NK-92 (cell line): ENCODE data around the gene CEMIP.

Experiments
- DNase-seq: peaks from one replicate; lab custom pipeline; 2025; ENCODE audit not compliant: unreplicated experiment; lab: John Stamatoyannopoulos, UW

Gene CEMIP

GRCh38 chr15:80970658-80971057 lies 191.5 kb downstream of the CEMIP start:
- DNase-seq = no peak

DNA sequence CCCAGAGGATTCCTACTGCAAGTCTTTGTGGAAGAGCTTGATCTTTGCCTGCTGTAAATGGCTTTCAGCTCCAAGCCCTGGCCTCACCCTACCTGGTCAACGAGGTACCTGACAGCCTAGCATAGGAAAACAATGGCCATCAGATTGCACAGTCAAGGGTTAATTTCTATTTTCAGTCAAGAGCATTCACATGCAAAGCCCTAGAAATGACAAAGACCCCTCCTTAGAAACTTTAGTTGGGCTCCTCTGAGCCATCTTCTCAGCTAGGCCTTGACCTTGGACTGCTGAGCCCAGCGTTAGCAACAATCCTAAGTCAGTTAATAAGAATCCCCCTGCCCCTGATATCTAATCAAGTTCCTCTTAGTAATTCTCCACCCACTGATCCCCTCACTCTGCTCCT lies 192.0 kb downstream of the CEMIP start:
- DNase-seq = no peak

- no peak for DNase-seq
Observed at GRCh38 chr15:80972276-80972675, 193.1 kb downstream of the CEMIP start.

- DNase-seq = no peak
Observed at GRCh38 chr15:80974914-80975313, 195.7 kb downstream of the CEMIP start.

- no peak for DNase-seq
Observed at GRCh38 chr15:80976851-80977250, 197.7 kb downstream of the CEMIP start.

- no peak for DNase-seq
Observed at GRCh38 chr15:80977627-80978036, 198.5 kb downstream of the CEMIP start.

DNA sequence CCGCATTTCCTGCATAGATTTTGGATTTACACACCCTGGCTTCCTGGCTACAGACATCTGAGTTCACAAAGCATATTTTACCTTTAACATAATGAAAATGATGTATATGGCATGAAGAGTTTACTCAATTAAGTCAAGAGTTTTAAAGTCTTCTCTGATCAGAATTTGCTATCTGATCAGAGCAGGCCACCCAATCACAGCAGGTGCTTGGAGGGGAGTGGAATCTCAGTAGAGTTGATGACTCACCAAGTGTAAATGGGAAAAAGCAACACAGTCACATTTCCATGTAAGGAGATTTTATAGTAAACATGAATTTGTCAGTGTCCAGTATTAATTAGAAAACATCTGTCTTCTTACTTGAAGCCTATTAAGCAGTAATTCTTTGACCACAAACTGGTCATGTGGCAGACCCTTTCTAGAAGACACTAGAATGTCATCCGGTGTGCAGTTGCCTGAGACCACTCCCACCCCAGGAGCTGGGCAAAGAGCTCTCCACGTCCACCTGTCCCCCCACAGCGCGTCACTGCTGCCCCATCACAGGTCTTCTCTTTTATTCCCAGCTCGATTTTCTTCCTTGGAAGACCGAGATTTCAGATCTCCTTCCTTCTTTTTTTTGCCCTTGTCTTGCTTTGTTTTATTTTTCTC lies 199.6 kb downstream of the CEMIP start:
- no peak for DNase-seq

- DNase-seq = no peak
Observed at GRCh38 chr15:80979538-80980200, 200.5 kb downstream of the CEMIP start.

DNA sequence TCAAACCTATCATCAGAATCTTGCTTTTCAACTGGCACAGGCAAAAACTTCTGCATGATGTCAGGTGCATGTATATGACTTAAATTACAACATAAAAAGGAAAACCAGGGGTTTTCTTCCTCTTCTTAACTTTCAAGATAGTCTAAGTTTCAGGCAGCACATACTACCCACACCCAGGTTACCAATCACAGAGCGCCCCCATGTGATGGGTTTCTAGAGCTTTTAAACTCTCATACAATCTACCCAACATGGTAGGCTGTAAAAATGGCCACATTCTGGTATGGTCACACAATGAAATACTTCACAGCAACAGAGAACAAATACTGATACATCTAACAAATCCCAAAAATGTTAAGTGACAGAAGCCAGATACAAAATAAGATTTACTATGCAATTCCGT lies 203.0 kb downstream of the CEMIP start:
- DNase-seq = no peak

DNA sequence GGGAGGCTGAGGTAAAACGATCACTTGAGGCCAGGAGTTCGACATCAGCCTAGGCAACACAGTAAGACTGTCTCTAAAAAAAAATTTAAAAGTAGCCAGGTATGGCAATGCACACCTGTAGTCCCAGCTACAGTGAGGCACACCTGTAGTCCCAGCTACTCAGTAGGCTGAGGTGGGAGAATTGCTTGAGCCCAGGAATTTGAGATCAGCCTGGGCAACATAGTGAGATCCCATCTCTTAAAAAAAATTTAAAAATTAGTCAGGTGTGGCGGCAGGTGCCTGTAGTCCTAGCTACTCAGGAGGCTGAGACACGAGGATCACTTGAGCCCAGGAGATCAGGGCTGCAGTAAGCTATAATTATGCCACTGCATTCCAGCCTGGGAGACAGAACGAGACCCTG lies 203.7 kb downstream of the CEMIP start:
- DNase-seq = no peak

GRCh38 chr15:80984856-80985255 lies 205.7 kb downstream of the CEMIP start:
- no peak for DNase-seq

DNA sequence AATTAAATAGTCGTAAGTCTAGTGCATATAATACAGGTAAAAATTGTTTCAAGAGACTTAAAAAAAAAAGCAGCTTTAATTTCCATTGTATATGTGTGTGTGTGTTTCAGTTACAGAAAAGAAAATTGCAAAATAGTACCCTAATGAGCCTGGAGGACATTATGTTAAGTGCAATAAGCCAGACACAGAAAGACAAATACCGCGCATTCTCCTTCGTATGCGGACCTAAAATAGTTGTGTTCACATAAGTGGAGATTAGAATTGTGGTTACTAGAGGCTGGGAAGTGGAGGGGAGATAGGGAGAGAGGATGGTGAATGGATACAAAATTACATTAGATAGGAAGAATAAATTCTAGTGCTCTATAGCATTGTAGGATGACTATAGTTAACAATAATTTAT lies 206.8 kb downstream of the CEMIP start:
- no peak for DNase-seq

GRCh38 chr15:80986487-80986886 lies 207.3 kb downstream of the CEMIP start:
- DNase-seq = no peak

- DNase-seq = no peak
Observed at GRCh38 chr15:80988148-80988796, 209.1 kb downstream of the CEMIP start.

DNA sequence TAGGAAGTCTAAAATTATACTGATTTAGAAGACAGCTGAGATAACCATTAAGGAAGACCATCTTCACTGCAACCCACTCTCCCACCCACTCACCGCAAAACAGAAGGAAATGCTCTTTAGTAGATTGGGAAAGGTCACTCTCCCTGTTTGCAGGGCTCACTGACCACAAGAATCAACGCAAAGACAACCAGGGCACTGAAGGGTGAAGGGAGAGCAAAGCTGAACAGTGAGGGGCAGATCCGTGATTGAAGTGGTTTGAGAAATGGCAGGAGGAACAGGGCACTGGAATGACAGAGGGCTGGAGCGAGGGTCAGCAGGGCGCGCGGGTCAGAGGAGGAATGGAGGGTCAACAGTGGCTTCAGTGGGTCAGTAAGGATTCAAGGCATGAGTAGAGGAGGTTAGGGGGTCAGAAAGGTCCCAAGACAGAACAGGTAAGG lies 209.9 kb downstream of the CEMIP start:
- no peak for DNase-seq

DNA sequence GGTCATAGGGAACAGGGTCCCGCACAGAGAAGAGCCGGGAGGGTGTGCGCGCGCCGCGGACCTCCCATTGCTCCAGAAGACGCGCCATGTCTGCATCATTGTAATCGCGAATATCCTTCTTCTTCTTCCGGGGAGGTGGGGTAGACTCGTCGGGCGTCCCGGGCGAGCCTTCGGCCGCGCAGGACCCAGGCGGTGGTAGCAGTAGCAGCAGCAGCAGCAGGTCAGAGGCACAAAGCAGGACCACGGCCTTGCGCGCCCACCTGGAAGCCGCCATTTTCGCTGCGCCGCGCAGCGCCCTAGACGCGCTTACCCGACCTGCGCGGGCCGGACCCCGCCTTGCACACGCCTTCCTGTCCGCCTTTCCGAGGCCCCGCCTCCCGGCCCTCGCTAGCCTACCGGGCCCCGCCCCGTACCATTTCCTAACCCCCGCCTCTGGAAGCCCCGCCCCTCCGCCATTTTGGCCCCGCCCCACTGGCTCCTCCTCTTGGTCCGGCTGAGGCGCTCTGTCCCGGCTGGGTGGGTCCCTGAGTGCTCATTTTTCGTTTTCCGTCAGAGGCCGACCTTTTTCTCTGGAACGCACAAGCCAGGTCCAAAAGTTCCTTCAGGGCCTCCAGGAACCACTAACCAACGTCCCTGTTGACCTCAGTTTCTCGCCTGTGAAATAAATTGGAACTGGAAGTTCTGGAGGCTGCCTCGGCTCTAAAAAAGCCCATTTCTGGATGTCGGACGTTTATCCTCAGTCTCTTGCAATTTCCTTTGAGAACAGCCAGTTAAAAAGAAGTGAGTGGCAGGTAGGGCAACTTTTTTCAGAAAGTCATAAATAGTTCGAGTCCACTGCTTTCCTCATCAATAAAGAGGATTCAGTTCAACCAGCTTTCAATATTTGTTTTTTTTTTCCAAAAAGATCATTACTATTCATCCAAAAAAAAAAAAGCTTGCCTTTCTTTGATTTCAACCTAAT lies 210.6 kb downstream of the CEMIP start, which contains the start of gene MESD:
Gene MESD (minus strand): TSS at position 302 of the 961 bp plus-strand sequence. CDS start 28 bp downstream, at position 274.
- peak; percentile 77 for DNase-seq

DNA sequence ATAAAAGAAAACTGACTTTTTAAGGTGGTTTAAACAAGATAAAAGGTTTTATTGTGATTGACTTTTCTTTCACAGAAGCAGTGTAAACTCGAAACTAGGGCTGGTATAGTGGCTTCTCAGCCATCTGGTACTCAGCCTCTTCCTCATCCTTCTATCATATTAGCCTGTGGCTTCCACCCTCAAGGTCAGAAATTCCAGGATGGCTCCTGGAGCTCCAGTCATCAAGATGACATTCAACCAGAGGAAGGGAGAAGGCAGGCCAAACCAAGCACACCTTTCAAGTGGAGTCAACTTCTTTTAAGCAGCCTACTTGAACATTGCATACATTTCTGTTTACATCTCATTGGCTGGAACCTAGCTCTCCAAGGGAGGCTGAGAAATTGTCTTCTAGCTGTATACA lies 211.8 kb downstream of the CEMIP start:
- DNase-seq = no peak

- no peak for DNase-seq
Observed at GRCh38 chr15:80991421-80991820, 212.3 kb downstream of the CEMIP start.

- no peak for DNase-seq
Observed at GRCh38 chr15:80992006-80992405, 212.8 kb downstream of the CEMIP start.

DNA sequence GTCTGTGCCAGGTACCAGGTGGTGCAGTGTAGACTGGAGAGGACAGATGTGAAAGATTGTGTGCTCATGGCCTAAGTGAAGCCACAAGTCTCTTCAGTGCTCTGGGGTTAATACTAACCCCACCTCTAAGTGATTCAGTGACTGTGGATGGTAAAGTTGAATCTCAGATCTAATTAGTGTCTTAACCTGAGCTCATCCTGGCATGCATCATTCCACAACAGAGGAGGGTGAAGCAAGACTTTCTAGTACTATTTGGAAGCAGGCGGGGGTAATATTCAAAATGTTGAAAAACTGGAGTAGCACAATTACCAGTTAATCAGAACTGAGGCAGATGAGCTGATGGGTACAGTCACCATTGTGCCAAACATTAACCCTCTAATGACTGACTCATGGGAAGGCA lies 213.3 kb downstream of the CEMIP start:
- no peak for DNase-seq

DNA sequence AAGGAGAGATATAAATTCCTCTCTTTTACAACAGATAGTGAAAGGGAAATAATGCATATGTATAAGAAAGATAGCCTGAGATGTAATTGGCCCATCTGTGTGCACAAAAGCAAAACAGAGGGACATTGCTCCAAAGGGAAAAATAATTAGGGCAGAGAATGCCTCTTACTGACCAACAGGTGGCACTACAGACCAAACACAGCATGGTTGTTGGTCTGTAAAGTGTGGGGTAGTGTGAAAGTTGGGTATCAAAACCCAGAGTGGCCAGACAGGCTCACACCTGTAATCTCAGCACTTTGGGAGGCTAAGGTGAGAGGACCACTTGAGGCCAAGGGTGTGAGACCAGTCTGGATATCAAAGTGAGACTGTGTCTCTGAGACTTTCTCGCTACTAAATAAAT lies 217.1 kb downstream of the CEMIP start:
- DNase-seq = no peak
